Upper lobe of left lung (tissue), 4 donors: ENCODE results near the gene COL18A1.

Source experiments
- CTCF ChIP-seq, 6 experiments: fragments of 450-650 bp in 4 of 6; fragments of 200-600 bp in 2 of 6; sonication (generic) in 2 of 6; IDR thresholded peaks; one replicate each; pipeline ENCODE4 v1.5.1; 2016 to 2019; ENCODE audit warnings: antibody characterized with exemption in 6 of 6
- POLR2A ChIP-seq, 4 donors: fragments of 450-650 bp; IDR thresholded peaks; one replicate each; pipeline ENCODE4 v1.5.1; 2016 to 2017; ENCODE audit warnings: antibody characterized with exemption in 4 of 4, mild to moderate bottlenecking in 2 of 4
- POLR2AphosphoS5 ChIP-seq, 2 donors: sonication (generic); formaldehyde crosslinking; IDR thresholded peaks; one replicate each; pipeline ENCODE4 v1.5.1; 2017; ENCODE audit warnings: antibody characterized with exemption in 2 of 2

GRCh38 chr21:45479691-45480675 lies 75.0 kb downstream of the COL18A1 start:
- TF ChIP-seq CTCF (IDR thresholded peaks at IDR 0.05) (no peak), POLR2AphosphoS5 (IDR thresholded peaks at IDR 0.05) (no peak), POLR2A (IDR thresholded peaks at IDR 0.05) (no peak)
